Activated CD4-positive, alpha-beta memory T cell treated with anti-CD3 and anti-CD28 coated beads for 36 hours (primary cell): ENCODE data around the gene GNL2. TPM values are rescaled to one million over a fixed set of nuclear protein-coding genes. Genes with fewer than 3 reads are reported as not detected.
"Not testable (repeated sequence)": the region's sequence is repeated elsewhere in the genome, so short reads cannot be mapped to it uniquely, and the experiment has no call there.

Experiments used
- CTCF ChIA-PET: fragments of 350-600 bp; sonication (Branson Sonifier 250); formaldehyde crosslinking; loops from one replicate; lab custom pipeline; 2021; ENCODE audit warnings: antibody characterized with exemption, inconsistent platforms; lab: Charles Lee
- POLR2A ChIA-PET: fragments of 350-600 bp; sonication (Branson Sonifier 250); formaldehyde crosslinking; loops from one replicate; lab custom pipeline; 2021; ENCODE audit warnings: antibody characterized with exemption; lab: Charles Lee
- DNase-seq: peaks from one replicate; pipeline ENCODE4 v3.0.0-alpha.2; 2020
- H3K27ac Mint-ChIP-seq: one replicate; pipeline ENCODE4 v1.8.0; 2021; ENCODE audit warnings: mixed read lengths
- H3K27me3 Mint-ChIP-seq: one replicate; pipeline ENCODE4 v1.8.0; 2021; ENCODE audit warnings: mixed read lengths
- H3K36me3 Mint-ChIP-seq: one replicate; pipeline ENCODE4 v1.8.0; 2021; ENCODE audit warnings: mixed read lengths
- H3K4me1 Mint-ChIP-seq: one replicate; pipeline ENCODE4 v1.8.0; 2021; ENCODE audit warnings: low read depth, mixed read lengths
- H3K4me3 Mint-ChIP-seq: one replicate; pipeline ENCODE4 v1.8.0; 2021; ENCODE audit warnings: mild to moderate bottlenecking, mixed read lengths
- H3K9me3 Mint-ChIP-seq: one replicate; pipeline ENCODE4 v1.8.0; 2021; ENCODE audit warnings: mixed read lengths
- intact Hi-C: fragments of 100-400 bp; cut with micrococcal nuclease; formaldehyde crosslinking; loops from one replicate; pipeline ENCODE4 v1.15.1; 2023
- total RNA-seq, 2 experiments: library from RNA; stranded (reverse); gene quantifications; one replicate each; pipeline ENCODE4 v1.2.3, GENCODE V29; 2021

Gene GNL2
- total RNA-seq, 2 experiments from 2014 or later = 70.7 to 71.2 TPM

- H3K9me3 Mint-ChIP-seq, H3K4me3 Mint-ChIP-seq, H3K4me1 Mint-ChIP-seq, POLR2A ChIA-PET, H3K27me3 Mint-ChIP-seq, intact Hi-C loops, H3K36me3 Mint-ChIP-seq, CTCF ChIA-PET, H3K27ac Mint-ChIP-seq, DNase-seq: not testable (repeated sequence)
Measured at GRCh38 chr1:37529888-37530287, 65.8 kb downstream of the GNL2 start.

GRCh38 chr1:37519613-37520012 is 76.1 kb downstream of the GNL2 start:
- H3K36me3 Mint-ChIP-seq = no peaks in the 10 kb centered on the region
- peak overlapping the region; percentile 84 for H3K27ac Mint-ChIP-seq
- H3K27me3 Mint-ChIP-seq = no peaks in the 10 kb centered on the region
- intact Hi-C loops = no loop called here
- peaks cover 5% of the 10 kb centered on the region for H3K9me3 Mint-ChIP-seq
- H3K4me3 Mint-ChIP-seq = peak overlapping the region; percentile 81
- peaks cover 25% of the 10 kb centered on the region for H3K4me1 Mint-ChIP-seq
- ChIA-PET CTCF (interaction anchor here (0.9 kb wide), 1 partner anchor 19 kb away, joined by 3 read pairs; no protein-coding TSS in a partner anchor), POLR2A (no interaction called here)
- peak; percentile 34 for DNase-seq

GRCh38 chr1:37518929-37519328 is 76.8 kb downstream of the GNL2 start:
- CTCF ChIA-PET, intact Hi-C loops, H3K36me3 Mint-ChIP-seq, H3K27me3 Mint-ChIP-seq, H3K9me3 Mint-ChIP-seq, POLR2A ChIA-PET: not testable (repeated sequence)
- peak; percentile 70 for DNase-seq
- Mint-ChIP-seq H3K4me1 (peaks cover 25% of the 10 kb centered on the region), H3K27ac (peak overlapping the region; percentile 84), H3K4me3 (peak overlapping the region; percentile 81)

GRCh38 chr1:37518241-37518640 is 77.5 kb downstream of the GNL2 start:
- H3K27ac Mint-ChIP-seq, H3K36me3 Mint-ChIP-seq, DNase-seq, intact Hi-C loops, CTCF ChIA-PET, H3K9me3 Mint-ChIP-seq, H3K4me3 Mint-ChIP-seq, H3K27me3 Mint-ChIP-seq: not testable (repeated sequence)
- peaks cover 30% of the 10 kb centered on the region for H3K4me1 Mint-ChIP-seq
- POLR2A ChIA-PET = interaction anchor here (0.6 kb wide), 1 partner anchor 1587 kb away, joined by 3 read pairs; the partner anchor contains the start of gene AGO3

- Mint-ChIP-seq H3K4me1 (peaks cover 37% of the 10 kb centered on the region), H3K36me3 (peaks cover 10% of the 10 kb centered on the region), H3K4me3 (no peak overlapping the region), H3K27ac (no peak overlapping the region), H3K9me3 (no peaks in the 10 kb centered on the region), H3K27me3 (no peaks in the 10 kb centered on the region)
- intact Hi-C loops = no loop called here
- ChIA-PET CTCF (no interaction called here), POLR2A (interaction anchor here (0.6 kb wide), 1 partner anchor 1587 kb away, joined by 3 read pairs; the partner anchor contains the start of gene AGO3)
- no peak for DNase-seq
Measured at GRCh38 chr1:37517569-37517968, 78.2 kb downstream of the GNL2 start.

Other genes starting within 250 kb of the GNL2 start
- 10 to 100 TPM; 39.0 to 40.8 TPM for gene ZC3H12A, start 121.4 kb downstream of the GNL2 start, total RNA-seq
- gene MEAF6, start 81.2 kb downstream of the GNL2 start, total RNA-seq = 10 to 100 TPM; 89.6 to 89.7 TPM
- 10 to 100 TPM; 18.1 to 19.0 TPM for gene SNIP1, start 41.6 kb downstream of the GNL2 start, total RNA-seq
- under 1 TPM in 1 of 2 experiments, not detected in 1; 0.29 TPM for gene DNALI1, start 39.0 kb downstream of the GNL2 start, total RNA-seq
- not detected for gene RSPO1, start 39.0 kb upstream of the GNL2 start, total RNA-seq
- 10 to 100 TPM; 55.0 to 56.0 TPM for gene CDCA8, start 96.6 kb upstream of the GNL2 start, total RNA-seq
- under 1 TPM; 0.48 to 0.92 TPM for gene EPHA10, start 169.2 kb upstream of the GNL2 start, total RNA-seq
- gene MANEAL, start 197.9 kb upstream of the GNL2 start, total RNA-seq = 1 to 10 TPM; 1.5 TPM
- gene C1orf122, start 211.9 kb upstream of the GNL2 start, total RNA-seq = 10 to 100 TPM; 18.1 to 19.7 TPM
- 10 to 100 TPM; 34.1 to 36.1 TPM for gene YRDC, start 212.3 kb upstream of the GNL2 start, total RNA-seq